Nephron (organoid): ENCODE results near the gene ARID3B.
"Not testable (repeated sequence)": the region's sequence is repeated elsewhere in the genome, so short reads cannot be mapped to it uniquely, and the experiment has no call there.

Experiments used
- H3K27ac Mint-ChIP-seq, 3 experiments: 2 replicates each; pipeline ENCODE4 v1.8.0; 2020; ENCODE audit warnings: mixed read lengths in 3 of 3, mild to moderate bottlenecking in 2 of 3, moderate library complexity in 1 of 3
- H3K27me3 Mint-ChIP-seq: 2 replicates; pipeline ENCODE4 v1.8.0; 2021; ENCODE audit warnings: low read depth, mild to moderate bottlenecking, moderate library complexity, mixed read lengths
- H3K36me3 Mint-ChIP-seq: 2 replicates; pipeline ENCODE4 v1.8.0; 2020; ENCODE audit warnings: low read depth, mixed read lengths
- H3K4me1 Mint-ChIP-seq: 2 replicates; pipeline ENCODE4 v1.8.0; 2020; ENCODE audit warnings: mixed read lengths
- H3K4me3 Mint-ChIP-seq, 3 experiments: 2 replicates each; pipeline ENCODE4 v1.8.0; 2020; ENCODE audit warnings: mild to moderate bottlenecking in 3 of 3, mixed read lengths in 3 of 3, moderate library complexity in 2 of 3
- H3K9me3 Mint-ChIP-seq: 2 replicates; pipeline ENCODE4 v1.8.0; 2020; ENCODE audit warnings: mixed read lengths
- CTCF ChIP-seq, 3 experiments: fragments of 200-600 bp; sonication (generic); IDR thresholded peaks; one replicate each; pipeline ENCODE4 v1.5.0; 2021; ENCODE audit warnings: antibody characterized with exemption in 3 of 3; ENCODE audit not compliant: unreplicated experiment in 3 of 3

ARID3B gene

DNA sequence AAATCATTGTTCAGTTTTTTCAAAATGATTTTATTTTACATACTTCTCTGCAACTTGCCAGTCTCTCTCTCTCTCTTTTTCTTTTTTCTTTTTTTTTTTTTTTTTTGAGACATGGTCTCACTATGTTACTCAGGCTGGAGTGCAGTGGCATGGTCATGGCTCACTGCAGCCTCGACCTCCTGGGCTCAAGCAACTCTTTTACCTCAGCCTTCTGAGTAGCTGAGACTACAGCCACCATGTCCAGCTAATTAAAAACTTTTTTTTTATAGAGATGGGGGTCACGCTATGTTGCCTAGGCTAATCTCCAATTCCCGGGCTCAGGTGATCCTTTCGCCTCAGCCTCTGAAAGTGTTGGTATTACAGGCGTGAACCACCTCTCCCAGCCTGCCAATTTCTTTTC, 12.1 kb upstream of the ARID3B start:
- no peaks in the 10 kb centered on the region for H3K36me3 Mint-ChIP-seq

DNA sequence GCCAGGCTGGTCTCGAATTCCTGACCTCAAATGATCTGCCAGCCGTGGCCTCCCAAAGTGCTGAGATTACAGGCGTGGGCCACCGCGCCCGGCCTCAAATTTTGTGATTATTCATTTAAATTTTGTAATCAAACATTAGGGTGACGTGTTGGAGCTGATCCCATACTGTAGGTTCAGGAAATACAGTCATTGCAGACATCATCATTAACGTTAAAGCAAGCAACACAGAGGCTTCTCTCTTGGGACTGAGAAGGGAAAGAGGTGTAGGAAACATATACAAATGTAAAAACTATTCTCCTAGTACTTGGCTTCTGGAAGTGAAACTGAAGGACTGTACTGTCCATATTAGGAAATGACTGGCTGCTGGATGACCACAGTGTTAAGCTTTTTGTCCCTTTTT, 11.1 kb upstream of the ARID3B start:
- no peaks in the 10 kb centered on the region for H3K9me3 Mint-ChIP-seq
- no peaks in the 10 kb centered on the region for H3K27me3 Mint-ChIP-seq
- peaks cover 10% of the 10 kb centered on the region for H3K4me1 Mint-ChIP-seq
- no peak for TF ChIP-seq CTCF (IDR thresholded peaks at IDR 0.05; ENCODE audit: unreplicated experiment in 3 of 3)
- no peak overlapping the region for H3K27ac Mint-ChIP-seq
- no peaks in the 10 kb centered on the region for H3K36me3 Mint-ChIP-seq
- H3K4me3 Mint-ChIP-seq, result no peak overlapping the region

More for the DNA sequence above, 12.1 kb upstream of the ARID3B start:
- no peak for TF ChIP-seq CTCF (IDR thresholded peaks at IDR 0.05; ENCODE audit: unreplicated experiment in 3 of 3)
- Mint-ChIP-seq H3K4me1 (peaks cover 10% of the 10 kb centered on the region), H3K9me3 (no peaks in the 10 kb centered on the region), H3K4me3 (no peak overlapping the region), H3K27me3 (no peaks in the 10 kb centered on the region), H3K27ac (no peak overlapping the region)

- Mint-ChIP-seq H3K27ac (no peak overlapping the region), H3K4me3 (no peak overlapping the region), H3K36me3 (no peaks in the 10 kb centered on the region), H3K9me3 (no peaks in the 10 kb centered on the region), H3K27me3 (no peaks in the 10 kb centered on the region), H3K4me1 (peaks cover 10% of the 10 kb centered on the region)
- no peak for TF ChIP-seq CTCF (IDR thresholded peaks at IDR 0.05; ENCODE audit: unreplicated experiment in 3 of 3)
Measured at GRCh38 chr15:74530771-74531143, 10.3 kb upstream of the ARID3B start.

DNA sequence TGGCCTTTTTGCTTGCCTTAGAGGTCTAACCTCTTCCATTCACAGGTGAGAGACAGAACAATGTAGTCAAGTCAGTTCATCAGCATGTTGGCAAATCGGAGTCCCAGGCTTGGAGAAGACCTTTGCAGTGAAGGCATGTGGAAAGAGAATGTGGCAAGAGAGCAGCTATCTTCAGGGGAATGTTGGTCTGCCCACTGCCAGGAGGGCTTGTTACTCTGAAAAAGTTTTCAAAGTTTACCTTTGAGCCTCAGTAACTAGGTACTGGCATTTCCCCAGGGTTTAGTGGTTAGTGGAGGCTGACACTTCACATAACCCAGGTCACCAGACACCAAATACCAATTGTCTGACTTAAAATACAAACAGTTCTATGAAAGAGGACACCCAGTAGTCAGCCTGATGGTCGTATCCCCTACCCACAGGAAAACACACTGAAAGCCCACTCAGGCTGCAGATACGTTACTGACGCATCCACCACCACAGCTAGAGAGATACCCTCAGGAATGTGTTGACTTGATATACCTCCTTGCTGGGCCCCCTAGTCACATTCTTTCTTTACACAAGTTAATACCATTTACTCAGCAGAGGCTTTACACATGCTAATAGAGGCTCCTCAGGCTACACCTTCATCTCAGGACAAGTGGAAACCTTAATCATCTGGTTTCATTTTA, 9.7 kb upstream of the ARID3B start:
- Mint-ChIP-seq H3K4me3 (no peak overlapping the region), H3K9me3 (no peaks in the 10 kb centered on the region), H3K4me1 (peaks cover 10% of the 10 kb centered on the region), H3K27ac (no peak overlapping the region), H3K36me3 (no peaks in the 10 kb centered on the region), H3K27me3 (no peaks in the 10 kb centered on the region)
- TF ChIP-seq CTCF (IDR thresholded peaks at IDR 0.05; ENCODE audit: unreplicated experiment in 3 of 3), result no peak

DNA sequence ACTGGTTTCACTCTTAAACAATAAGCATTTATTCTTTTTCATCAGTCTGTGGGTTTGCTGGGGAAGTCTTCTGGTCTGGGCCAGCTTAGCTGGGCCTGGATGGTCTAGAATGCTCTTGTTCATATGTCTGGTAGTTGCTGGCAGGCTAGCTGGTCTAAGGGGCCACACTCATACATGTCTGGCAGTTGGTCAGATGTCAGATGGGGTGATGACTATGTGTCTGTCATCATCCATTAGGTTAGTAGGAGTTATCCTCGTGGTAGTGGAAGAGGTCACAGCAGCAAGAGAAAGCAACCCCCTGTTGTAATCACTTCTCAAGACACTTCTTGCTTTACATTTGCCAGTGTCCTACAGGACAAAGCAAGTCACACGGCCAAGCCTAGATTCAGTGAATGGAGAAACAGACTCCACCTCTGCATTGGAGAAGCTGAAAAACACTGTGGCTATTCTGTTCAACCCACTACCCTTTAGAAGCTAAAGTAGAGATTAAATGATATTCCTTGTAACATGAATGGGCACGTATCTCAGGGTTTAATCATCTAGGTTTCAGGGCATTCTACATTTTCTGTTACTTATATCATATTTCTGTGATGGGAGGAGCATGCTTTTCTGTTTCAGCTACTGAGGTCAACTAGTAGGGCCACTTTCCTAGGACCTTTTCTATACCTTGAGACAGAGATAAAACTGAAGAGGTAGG, 5.5 kb upstream of the ARID3B start:
- no peaks in the 10 kb centered on the region for H3K27me3 Mint-ChIP-seq
- H3K9me3 Mint-ChIP-seq, result no peaks in the 10 kb centered on the region
- H3K27ac Mint-ChIP-seq, result no peak overlapping the region
- H3K4me3 Mint-ChIP-seq, result peak overlapping the region in 2 of 3 experiments; percentile 12 to 19
- H3K4me1 Mint-ChIP-seq, result peaks cover 19% of the 10 kb centered on the region
- TF ChIP-seq CTCF (IDR thresholded peaks at IDR 0.05; ENCODE audit: unreplicated experiment in 3 of 3), result no peak
- no peaks in the 10 kb centered on the region for H3K36me3 Mint-ChIP-seq

GRCh38 chr15:74537736-74538135, 3.3 kb upstream of the ARID3B start:
- Mint-ChIP-seq H3K27ac (no peak overlapping the region), H3K27me3 (peaks cover 9% of the 10 kb centered on the region), H3K4me1 (peaks cover 27% of the 10 kb centered on the region), H3K36me3 (no peaks in the 10 kb centered on the region), H3K9me3 (no peaks in the 10 kb centered on the region), H3K4me3 (peak overlapping the region in 1 of 3 experiments; percentile 79)
- TF ChIP-seq CTCF (IDR thresholded peaks at IDR 0.05; ENCODE audit: unreplicated experiment in 3 of 3), result no peak

DNA sequence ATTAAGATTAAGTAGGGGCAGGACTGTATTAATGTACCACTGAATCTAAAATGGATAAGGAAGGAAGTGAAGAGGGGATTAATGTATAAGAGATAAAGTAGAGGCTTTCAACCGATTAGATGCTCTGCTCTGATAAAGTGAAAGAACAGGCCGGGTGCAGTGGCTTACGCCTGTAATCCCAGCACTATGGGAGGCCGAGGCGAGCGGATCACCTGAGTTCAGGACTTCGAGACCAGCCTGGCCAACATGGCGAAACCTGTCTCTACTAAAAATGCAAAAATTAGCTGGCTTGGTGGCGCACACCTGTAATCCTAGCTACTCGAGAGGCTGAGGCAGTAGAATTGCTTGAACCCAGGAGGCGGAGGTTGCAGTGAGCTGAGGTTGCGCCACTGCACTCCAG, 1.5 kb upstream of the ARID3B start:
- peaks cover 16% of the 10 kb centered on the region for H3K27me3 Mint-ChIP-seq
- not testable (repeated sequence) for H3K36me3 Mint-ChIP-seq, H3K9me3 Mint-ChIP-seq
- H3K4me3 Mint-ChIP-seq, result peak overlapping the region; percentile 77 to 88 (median 82)
- H3K27ac Mint-ChIP-seq, result peak overlapping the region in 1 of 3 experiments; percentile 59
- peaks cover 39% of the 10 kb centered on the region for H3K4me1 Mint-ChIP-seq
